HG03103 (cell line): ENCODE data around the gene NELL1.

ENCODE experiments used
- ATAC-seq: cut with Tn5 transposase; IDR thresholded peaks from one replicate; pipeline ENCODE4 v1.9.1; 2021; ENCODE audit warnings: low read depth; ENCODE audit not compliant: unreplicated experiment

NELL1 gene

DNA sequence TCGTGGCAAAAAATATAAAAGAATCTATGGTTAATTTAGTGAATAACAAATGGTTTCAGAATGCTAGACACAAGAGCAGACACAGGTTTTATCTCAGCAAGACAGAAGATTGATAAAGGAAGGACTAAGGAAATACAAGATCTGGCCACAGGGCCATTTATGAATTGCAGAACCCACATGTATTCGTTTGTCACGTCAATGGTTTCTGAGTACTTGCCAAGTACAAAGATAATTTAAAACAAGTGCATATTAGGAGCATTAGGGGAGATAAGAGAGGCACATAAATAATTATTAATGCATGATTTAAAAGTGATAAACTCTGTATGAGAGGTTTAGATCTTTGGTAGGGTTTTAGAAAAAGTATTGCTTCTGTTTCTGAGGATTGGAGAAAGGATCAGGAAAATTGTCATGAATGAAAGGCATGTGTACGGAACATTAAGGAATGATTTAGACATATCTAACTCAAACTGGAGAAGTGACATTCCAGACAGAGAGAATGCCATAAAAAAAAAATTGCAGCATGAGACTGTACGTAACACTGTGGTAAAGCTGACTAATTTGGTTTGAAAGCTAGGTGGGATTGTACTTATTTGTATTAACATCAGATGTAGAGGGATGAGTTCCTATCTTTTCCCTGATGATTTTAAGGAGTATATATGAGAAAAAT lies 727.1 kb downstream of the NELL1 start:
- no peak for ATAC-seq

DNA sequence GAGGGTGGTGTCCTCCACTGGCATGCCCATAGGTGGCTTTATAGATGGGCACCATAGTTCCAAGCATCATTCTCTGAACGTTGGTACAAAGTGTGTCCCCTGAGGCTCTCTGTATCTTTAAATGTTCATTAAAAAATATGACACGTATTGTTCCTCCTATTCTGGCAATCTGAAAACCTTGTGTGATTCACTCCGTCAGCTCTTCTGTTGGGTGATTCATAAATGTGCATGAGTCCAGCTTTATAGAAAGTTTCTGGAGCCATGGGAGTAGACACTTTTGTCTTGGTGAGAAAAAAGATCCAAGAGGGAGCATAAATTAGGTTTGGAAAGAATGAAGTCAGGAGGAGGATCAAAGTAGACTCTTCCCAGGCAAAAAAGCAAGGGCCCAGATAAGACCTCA lies 728.8 kb downstream of the NELL1 start:
- ATAC-seq, result no peak

DNA sequence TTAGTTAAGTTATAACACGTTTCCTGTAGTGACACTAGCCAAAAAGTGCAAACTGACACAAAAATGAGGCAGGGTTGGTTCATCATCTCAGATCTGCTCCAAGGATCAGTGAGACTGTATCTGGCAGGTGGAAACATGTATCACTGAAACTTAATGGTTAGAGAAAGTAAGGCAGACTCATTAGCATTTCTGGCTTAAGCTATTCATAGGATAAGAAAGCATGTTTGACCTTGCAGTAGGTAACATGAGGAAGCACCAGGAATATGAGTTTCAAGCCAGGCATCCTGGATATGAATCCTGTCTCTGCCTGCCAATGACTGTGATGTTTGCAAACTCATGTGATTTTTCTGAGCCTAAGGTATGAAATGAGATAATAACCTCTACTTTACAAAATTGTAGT lies 732.1 kb downstream of the NELL1 start:
- no peak for ATAC-seq

DNA sequence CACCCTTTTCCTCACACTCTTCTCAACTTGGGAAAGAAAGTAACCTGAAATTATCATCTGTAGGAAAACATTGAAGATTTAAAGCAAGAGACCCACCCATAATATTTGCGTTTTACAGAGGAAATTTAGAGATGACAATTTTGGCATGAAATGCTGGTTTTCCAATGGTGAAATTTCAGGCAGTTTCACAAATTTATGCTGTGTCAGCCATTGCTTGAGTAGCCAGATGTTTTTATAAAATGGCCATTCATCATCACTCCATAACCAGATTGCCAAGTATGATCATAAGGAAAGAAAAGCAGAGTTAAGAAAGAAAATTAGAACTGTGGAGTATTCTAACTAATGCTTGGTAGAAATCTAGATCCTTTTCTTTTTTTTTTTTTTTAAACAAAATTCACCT lies 732.9 kb downstream of the NELL1 start:
- no peak for ATAC-seq

DNA sequence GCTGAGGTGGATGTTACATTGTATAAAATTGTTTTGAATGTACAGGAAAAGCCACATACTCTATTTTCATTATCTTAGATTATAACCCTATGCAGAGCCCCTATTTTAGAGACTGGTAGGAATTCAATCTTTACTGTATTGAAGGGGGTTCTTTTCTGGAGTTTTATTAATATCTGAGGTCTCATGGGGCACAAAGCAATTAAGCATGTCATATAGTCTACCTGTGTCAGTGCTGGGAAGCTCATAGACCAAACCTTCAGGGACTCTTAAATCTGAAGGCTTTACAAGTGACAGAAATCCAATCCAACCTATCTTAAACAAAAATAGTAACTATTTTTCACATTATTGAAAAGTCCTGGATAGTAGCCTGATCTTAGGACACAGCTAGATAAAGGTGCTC lies 733.7 kb downstream of the NELL1 start:
- no peak for ATAC-seq

DNA sequence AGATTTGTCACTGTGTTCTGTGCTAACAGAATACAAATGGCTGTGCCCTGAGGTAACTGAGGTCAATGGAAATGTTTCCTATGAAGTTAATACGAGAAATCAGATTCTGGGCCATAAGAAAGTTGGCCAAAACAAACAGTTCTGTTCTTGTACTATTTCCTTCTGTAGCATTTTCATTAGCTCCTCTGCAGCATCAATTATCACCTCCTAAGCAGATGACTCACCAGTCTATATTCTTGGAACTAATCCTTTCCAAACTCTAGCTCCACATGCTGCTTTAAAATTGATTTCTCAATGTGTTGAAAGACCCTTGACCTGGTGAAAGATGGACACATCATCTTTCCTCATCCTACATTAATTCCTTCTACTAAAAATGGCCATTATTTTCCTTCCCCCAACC lies 736.0 kb downstream of the NELL1 start:
- ATAC-seq, result no peak

DNA sequence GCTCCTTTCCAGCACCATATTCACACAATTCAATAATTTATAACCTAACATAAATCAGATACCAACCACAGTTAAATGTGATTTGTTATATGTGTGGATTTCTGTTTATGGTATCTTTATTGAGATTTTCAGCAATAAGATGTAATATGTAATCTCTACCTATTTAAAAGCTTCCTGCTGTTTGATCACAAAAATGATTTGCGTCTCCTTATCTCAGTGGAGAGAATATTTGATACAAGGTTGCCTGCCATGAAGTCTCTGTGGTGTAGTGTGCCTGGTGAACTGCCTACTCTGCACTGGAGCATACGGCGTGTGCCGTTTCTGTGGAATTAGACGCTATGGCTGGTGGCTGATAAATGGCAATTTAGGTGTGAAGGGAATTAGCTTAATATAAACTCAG lies 741.1 kb downstream of the NELL1 start:
- ATAC-seq, result no peak

DNA sequence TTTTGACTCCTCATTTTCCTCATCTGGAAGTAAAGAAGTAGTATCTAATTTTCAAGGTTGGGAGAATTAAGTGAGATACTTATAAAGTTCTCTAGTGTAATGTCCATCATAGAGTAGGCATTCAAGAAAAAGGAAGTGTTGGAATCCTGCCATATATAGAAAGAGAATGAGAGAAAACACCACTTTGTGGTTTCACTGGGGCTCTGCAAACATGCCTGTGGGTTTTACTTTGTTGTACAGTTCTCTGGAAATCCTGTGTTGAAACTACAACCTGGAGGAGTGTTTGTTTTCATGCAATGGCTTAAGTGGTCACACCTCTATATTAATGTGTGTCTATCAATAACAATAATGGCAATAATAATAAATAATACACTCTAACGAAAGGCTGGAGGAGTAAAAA lies 741.7 kb downstream of the NELL1 start:
- no peak for ATAC-seq

DNA sequence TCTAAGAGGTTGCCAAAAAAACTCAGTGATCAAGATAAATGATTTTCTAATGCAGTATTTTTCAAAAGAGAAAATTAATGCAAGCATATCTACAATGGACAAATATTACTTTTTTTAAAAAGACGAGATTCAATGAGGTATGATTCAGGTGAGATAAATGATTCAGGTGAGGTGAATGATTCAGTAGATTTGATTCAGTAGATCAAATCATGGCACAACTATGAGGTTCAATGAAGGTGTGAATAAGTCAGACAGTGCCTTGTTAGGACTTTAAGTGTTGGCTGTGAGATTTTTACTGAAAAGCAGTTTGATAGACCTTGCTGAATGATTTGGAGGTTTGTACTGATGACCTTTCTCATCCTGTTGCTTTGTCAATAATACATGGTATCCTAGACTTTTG lies 742.2 kb downstream of the NELL1 start:
- no peak for ATAC-seq

DNA sequence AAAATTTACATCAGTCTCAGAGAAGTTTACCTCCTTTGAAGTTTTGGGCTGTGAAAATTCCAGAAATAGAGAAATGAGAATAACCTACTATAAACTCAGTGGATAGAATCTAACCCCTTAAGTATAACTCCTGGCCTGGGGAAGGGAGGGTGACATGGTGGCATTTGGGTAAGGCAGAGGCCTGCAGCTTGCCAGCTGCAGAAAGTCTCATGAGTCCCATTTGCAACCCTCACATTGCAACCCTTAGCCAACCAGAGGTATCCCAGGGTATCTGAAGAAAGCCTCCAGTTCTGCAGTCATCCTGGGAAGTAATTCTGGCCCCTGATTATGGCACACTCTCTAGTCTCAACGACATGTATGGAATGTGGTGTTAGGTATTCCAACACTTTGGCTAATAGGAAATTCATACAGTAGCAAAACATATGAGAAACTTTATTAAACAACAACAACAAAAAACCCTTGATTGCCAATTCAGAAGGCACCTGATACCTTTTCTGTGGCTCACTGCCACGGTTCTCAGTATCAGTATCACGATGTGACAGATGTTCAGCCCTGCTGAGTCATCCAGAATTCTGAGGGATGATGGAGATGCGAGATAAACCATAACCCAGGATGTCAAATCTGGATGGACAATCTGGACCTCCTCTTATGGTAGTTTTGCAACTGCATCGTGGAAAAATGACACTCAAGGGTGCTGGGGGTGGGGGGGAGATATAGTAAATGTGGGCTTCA lies 743.4 kb downstream of the NELL1 start:
- no peak for ATAC-seq

DNA sequence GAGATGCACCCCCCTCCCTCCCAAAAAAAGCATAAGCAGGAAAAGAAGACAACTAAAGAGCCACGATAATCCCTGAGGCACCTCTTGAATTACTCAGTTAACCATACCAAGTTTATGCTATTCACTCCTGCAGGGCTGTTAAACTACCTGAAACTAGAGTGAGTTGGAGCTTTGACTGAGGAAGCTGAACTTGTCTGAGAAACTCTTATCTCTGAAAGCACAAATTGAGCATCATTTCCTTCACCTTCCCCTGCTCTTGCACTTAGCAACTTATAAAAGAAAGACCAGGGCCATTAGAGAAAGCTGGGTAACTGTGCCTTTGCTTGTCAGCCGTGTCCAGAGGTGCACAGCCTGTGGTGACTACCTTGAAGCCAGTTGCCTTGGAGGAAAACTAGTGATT lies 745.6 kb downstream of the NELL1 start:
- ATAC-seq, result no peak

DNA sequence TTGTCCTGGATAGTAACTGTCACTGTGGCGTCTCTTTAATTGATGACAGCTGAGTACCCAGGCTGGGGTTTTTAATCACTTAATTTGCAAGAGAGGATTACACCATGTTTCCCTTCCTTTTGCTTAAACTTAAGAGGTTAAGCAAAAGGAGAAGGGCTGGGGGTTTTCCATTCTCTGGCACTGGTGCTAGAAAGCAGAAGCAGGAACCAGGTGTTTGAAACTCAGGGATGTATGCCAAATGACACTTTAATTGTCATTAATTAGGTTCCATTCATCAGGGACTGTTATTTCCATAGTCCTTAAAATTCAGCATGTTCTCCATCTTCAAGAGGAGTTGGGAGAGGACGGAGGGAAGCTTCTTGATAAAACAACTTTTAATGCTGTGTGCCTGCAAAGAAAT lies 746.2 kb downstream of the NELL1 start:
- no peak for ATAC-seq

DNA sequence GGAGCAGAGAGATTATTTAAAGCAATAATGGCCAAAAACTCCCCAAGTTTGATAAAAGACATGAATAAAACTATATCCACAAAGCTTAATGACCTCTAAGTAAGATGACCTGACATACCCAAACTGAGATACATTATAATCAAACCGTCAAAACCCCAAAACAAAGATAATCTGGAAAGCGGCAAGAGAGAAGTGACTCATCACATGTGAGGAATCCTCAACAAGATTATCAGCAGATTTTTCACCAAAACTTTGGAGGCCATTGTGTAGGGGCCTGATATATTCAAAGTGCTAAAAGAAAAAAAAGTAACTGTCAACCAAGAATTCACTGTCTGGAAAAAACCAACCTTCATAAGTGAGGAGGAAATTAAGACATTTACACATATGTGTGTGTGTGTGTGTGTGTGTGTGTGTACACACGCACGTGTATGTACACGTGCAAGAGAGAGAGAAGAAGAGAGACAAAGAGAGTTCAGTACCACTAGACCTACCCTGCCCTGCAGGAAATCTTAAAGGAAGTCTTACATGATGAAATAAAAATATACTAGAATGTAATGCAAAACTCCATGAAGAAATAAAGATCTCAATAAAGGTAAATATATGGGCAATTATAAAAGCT lies 752.4 kb downstream of the NELL1 start:
- ATAC-seq, result no peak

DNA sequence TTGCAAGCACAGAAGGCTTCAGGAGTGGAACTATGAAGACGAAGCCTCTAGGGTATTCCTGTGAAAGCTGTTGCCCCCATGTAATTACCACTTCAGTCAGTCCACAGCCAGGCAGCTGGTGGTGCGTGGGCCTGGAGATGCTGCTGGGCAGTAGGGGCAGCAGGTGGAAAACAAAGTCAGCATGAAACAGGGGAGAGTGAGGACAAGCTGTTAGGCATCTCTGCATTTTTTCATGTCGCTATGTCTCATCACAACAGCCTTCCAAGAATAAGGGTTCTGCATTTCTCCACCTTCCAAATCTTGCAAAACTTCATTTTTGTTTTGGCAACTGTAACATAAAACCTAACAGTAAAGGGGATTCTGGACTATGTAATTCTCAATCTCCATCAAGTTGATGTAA lies 757.5 kb downstream of the NELL1 start:
- no peak for ATAC-seq

DNA sequence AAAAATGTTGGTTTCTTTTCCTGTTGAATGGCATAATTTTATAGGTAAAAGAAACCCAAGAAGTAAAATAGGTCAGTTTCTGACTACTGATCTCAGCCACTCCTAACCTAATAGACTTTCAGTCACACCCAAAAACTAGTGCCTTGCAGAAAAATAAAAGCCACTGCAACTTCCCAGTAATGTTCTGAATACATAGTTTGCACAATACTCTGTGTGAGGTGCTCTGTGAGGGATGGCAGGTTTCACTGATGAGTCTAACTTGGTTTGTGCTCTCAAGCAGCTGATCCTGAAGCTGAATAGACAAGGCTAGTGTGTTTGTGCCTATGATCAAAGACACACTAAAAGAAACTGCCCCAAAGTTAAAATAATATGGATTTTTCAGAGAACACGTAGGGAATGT lies 758.3 kb downstream of the NELL1 start:
- ATAC-seq, result no peak

DNA sequence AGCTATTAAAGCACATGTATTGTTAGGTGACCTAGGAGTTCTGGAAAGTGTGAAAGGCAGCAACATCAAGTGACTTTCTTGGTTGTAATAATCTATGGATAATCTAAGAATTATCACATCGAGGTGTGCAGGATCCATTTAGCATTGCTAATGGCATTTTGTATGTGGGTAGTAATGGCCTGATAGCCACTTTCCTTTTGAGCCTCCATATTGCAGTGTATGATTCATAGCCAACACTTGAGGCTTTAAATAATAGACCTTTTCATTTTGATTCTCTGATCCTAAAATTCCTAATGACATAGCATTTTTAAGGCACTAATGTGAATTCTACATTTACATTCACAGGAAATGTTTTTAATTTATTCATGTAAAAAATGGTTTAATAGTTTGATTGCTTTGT lies 759.4 kb downstream of the NELL1 start:
- no peak for ATAC-seq

DNA sequence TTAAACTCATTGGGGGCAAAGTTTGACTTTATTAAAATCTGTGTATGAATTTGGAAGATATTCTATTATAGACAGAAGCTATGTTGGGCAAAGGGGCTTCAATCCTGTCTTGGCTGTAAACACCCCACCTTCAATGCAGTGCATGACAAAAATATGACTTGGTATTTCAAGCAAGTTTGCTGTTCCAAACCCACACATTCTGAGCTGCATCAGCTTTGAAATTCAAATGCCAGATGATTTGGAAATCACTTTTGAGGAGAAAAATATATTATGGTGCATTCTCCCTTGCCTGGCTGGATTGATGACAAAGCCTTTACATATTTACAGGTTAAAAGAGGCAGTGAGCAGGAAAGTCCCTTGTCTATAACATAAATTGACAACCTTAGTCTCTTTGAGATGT lies 760.0 kb downstream of the NELL1 start:
- ATAC-seq, result no peak

DNA sequence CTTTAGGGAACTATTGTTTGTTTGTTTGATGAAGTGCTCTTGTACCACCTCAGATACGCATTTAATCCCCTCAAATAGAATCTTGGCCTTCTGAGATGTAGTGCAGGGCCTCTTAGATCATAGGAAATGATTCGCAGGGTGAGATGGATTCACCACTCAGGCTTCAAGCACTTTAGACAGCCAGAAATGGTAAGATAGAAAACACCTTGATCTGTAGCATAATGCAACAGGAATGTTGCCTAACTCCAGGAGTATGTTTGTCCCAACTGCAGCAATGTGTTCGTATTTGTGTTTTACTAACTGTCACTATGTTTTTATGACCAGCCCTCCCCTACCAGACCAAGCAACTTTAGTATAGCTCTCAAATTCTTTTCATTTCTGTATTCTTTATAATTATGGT lies 761.2 kb downstream of the NELL1 start:
- ATAC-seq, result no peak

DNA sequence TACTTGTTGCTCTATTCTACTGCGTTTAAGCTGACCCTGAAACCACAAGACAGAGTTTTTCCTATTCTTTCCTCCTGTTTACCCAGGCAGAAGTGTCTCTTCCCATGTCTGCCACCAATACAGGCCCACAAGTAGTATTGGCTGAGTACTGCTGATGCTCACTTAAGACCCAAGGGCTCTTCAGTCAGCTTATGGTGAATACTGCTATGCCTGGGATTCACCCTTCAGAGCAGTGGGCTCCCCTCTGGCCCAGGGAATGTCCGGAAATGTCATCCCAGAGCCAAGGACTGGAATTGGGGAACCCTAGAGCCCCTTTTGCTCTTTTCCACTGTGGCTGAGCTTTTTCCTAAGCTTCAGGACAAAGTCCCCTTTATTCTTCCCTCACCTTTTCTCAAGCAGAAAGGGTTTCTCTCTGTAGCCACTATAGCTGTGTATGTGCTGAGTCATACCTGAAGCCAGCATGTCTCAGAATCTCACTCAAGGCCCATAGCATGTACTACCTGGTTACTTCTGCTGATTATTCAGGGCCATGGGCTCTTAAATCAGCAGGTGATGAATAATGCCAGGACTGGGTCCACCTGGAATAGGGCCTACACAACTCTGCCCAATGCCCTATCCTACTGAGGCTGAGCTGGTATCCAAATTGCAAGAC lies 777.7 kb downstream of the NELL1 start:
- ATAC-seq, result no peak

DNA sequence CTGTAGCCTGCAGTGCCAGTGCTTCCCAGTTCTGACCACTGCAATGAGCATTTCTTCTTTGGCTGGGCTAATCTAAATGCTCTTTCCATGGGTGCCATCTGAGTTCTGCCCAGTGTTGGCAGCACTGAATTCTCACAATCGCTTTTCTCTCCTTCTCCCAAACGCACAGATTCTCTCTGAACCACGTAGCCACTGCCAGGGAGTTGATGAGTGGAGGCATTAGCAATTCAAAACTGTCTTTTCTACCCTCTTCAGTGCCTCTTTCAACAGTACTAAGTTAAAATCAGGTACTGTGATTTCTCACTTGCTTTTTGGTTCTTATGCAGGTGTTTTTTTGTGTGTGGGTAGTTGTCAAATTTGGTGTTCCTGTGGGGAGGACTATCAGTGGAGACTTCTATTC lies 778.5 kb downstream of the NELL1 start:
- ATAC-seq, result no peak

DNA sequence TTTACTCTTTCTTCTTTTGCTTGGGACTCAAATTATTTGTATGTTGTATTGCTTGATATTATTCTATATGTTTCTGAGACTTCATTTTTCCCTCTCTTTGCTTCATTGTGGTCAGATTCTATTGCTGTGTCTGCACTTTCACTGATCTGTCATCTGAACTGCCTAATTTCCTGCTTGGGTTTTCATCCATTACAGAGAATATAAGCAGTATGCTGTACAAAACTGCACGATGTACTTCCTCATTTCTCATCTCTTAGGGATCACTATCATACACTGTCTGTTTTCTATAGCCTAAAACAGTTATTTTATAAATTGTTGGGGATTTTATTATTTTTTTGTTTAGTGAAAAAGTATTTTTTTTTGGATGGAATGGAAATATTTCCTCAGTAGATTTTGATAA lies 786.8 kb downstream of the NELL1 start:
- no peak for ATAC-seq

DNA sequence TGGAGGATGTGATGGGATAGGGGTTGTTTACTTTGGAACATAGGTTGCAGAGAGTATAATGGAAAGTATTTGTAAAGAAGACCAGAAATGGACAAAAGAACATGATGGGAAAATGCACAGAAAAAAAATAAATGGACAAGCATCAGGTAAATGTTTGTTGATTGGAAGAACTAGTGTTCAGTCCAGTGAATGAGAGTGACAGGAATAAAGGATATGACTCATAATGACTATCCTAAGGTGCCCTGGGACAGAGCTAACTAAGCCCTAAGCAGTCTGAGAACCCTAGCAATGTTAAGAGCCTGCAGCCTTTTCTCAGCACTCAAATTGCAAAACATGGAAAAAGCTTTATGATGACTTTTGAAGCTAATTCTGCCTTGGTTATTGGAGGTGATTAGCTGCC lies 790.7 kb downstream of the NELL1 start:
- ATAC-seq, result no peak
